GM12801 (cell line): ENCODE data around the gene IRGQ.

Experiments
- TF ChIP-seq, protein P1 (sequence below): IDR thresholded peaks from one replicate; pipeline ENCODE4 v1.5.1; 2011; ENCODE audit warnings: control low read depth; ENCODE audit not compliant: insufficient read length; ENCODE audit errors: extremely low read depth

IRGQ gene

DNA sequence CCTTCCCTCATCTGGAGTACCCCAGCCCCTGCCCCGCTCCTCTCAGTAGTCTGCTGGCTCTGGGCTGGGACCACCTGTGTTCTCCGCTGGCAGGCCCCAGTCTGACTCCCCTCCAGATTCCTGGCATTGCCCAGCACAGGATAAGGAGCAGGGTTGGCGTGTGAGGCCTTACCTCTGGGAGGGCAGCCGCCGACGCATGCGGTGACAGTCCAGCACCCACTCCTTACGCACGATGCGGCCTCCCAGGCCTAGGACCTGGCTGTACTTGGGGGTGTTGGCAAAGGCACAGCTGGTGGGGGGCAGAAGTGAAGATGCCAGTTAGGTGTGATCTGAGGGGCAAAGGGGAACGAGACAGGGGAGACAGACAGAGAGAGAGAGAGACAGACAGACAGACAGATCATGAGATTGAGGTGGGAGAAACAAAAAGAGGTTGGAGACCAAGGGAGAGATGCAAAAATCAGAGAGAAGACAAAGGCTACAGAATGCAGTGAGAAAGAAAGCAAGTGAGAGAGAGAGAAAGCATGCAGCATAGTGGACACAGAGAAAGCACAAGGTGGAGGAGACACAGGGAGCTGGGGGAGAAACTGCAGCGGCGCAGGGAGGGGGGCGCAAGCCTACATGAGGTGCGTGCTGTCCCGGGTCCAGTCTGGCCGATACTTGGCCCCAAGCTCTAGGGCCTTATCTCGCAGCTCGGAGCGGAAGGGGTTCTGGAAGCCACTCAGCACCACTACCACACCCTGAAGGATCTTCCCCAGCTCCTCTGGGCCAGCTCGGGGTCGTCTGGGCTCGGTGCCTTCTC lies 44.3 kb downstream of the IRGQ start:
- TF ChIP-seq, protein P1, sequence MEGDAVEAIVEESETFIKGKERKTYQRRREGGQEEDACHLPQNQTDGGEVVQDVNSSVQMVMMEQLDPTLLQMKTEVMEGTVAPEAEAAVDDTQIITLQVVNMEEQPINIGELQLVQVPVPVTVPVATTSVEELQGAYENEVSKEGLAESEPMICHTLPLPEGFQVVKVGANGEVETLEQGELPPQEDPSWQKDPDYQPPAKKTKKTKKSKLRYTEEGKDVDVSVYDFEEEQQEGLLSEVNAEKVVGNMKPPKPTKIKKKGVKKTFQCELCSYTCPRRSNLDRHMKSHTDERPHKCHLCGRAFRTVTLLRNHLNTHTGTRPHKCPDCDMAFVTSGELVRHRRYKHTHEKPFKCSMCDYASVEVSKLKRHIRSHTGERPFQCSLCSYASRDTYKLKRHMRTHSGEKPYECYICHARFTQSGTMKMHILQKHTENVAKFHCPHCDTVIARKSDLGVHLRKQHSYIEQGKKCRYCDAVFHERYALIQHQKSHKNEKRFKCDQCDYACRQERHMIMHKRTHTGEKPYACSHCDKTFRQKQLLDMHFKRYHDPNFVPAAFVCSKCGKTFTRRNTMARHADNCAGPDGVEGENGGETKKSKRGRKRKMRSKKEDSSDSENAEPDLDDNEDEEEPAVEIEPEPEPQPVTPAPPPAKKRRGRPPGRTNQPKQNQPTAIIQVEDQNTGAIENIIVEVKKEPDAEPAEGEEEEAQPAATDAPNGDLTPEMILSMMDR, result no peak

DNA sequence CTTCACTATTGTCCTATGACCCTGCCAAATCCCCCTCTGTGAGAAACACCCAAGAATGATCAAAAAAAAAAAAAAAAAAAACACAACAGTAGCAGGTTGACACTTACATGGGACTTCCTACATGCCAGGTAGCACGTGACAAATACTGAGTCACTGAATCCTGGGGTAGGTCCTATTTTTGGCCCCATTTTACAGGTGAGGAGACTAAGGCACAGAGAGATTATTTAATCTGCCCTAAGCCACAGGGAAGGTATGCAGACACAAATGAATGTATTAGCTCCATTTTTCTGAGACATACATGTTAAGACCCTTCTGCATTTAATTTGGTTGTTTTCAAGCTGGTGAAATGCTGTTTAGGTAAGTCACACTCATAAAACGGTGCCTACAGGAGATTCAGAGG lies 47.2 kb downstream of the IRGQ start:
- TF ChIP-seq, protein P1, result no peak

DNA sequence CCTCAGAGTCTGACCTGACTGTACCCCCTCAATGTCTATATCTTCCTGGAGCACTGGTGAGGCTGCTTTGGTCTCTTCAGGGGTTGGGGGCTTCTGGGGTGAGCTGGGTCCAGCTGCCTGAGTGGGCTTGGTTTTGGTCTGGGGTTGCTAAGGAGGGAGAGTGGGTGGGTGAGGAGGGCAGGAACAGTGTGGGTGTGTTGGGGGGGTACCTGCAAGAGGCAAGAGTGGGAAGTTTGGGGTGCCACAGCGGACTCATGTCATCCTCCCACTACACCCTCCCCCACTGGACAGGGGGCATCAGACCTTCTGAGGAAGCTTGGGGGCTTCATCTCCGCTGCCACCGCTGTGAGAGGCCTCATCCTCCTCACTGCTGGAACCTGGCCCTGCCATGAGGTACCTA lies 49.4 kb downstream of the IRGQ start:
- TF ChIP-seq, protein P1, result no peak

DNA sequence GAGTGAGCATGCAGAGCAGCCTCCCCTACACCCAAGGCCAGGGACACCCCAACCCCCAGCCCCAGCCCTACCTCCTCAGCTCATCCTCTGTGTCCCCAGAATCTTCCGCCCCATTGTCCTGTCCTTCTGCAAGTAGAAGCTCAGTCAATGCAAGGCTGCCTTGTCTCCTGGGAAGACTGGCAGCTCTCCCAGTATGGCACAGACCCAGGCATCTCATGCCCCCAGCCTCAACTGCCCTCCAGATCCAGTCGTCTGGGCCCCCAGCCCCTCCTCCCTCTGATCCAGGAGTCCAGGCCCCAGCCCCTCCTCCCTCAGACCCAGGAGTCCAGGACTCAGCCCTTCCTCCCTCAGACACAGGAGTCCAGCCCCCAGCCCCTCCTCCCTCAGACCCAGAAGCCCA lies 50.0 kb downstream of the IRGQ start:
- TF ChIP-seq, protein P1, result no peak

DNA sequence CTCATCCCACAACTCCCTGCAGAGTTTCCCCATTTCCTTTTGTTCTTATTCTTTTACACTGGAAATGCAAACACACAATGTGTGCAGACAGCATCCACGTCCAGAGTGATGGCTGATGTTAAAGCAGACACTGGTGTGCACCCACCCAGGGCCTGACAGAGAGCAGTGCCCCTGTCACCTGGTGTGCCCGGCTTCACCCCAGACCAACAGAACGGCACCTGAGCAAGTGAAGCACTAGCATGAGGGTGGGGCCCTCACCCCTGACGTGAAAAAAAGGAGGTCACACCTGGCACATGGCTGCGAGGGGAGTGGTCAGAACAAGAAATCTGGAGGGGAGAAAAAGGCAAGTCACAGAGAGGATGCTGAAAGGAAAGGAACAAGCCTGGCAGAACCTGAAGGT lies 50.7 kb downstream of the IRGQ start:
- TF ChIP-seq, protein P1, result no peak

DNA sequence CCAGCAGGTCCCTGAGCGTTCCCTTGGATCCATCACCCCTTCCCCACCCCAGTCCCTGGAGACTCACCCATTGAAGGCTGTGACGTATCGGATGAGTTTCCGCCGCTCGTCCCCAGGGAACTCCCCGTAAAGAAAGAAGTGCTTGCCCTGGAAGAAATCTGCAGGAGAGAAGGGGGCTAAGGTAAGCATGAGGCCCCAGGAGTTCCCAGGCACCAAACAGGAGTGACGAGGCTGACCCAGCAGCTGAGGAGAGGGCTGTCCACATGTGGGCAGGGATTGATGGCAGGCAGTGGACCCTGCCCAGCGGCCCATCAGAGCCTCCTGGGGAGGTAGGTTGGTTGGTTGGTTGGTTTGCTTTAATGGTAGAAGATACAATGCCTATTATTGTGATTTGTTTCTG lies 51.9 kb downstream of the IRGQ start:
- TF ChIP-seq, protein P1, result no peak

DNA sequence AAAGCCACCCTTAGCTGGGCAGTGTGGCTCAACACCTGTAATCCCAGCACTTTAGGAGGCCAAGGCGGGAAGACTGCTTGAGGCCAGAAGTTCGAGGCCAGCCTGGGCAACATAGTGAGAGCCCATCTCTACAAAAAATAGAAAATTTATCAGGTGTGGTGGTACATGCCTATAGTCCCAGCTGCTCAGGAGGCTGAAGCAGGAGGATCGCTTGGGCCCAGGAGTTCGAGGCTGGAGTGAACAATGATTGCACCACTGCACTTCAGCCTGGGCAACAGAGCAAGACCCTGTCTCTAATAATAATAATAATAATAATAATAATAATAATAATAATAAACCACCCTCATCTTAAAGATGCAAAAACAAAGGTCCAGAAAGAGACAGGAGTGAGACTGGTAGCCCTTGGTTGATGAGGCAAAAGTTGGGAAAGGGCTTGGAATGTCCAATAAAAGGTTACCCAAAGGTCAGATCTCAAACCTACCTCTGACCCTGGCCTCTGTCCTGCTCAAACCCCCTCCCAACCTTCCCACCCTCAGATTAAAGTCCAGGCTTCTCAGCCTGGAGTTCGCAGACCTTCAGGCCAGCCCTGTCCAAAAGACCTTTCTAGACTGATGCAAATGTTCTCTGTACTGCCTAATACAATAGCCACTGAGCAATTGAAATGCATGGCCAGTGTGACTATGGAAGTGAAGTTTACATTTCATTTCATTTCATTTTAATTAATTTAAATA lies 53.8 kb downstream of the IRGQ start:
- TF ChIP-seq, protein P1, result no peak
